K562 (cell line): ENCODE measurements around the gene PHC1. TPM values are rescaled to one million over a fixed set of nuclear protein-coding genes. Genes with fewer than 3 reads are reported as not detected.
A peak's percentile ranks its signal among the peaks of the same experiment; 100 is the strongest.

Source experiments
- ATAC-seq: fragments of 200-7000 bp; cut with Tn5 transposase; 3 replicates; pipeline ENCODE4 v1.9.1; 2020; ENCODE audit warnings: moderate library complexity
- BruUV-seq: library from RNA; stranded (reverse); fragments of 400-500 nt; replicated peaks from 2 replicates; lab custom pipeline; 2021; lab: Mats Ljungman, UMichigan
- CTCF ChIA-PET: fragments of 300-600 bp; formaldehyde crosslinking; extraction: SDS; loops from one replicate; lab custom pipeline; 2021; ENCODE audit warnings: low intra/inter-chr PET ratio; lab: Yijun Ruan, JAX
- POLR2A ChIA-PET: fragments of 300-600, 350-650 bp; sonication (Branson Sonifier 250); formaldehyde crosslinking; extraction: SDS; loops from one replicate; lab custom pipeline; 2021; ENCODE audit warnings: antibody characterized with exemption, inconsistent platforms; lab: Yijun Ruan, JAX
- DNase-seq, 4 experiments: peaks; one replicate each; pipeline versions ENCODE4 v3.0.0 to v3.0.0-alpha.2; 2011 to 2018; ENCODE audit warnings: low spot score in 3 of 4, mixed read lengths in 3 of 4; ENCODE audit errors: extremely low read depth in 1 of 4
- FAIRE-seq: peaks from 2 replicates; lab custom pipeline; 2011; peaks lifted over from hg19 to GRCh38; lab: Jason Lieb, UNC
- H2AFZ ChIP-seq: 2 replicates; pipeline ENCODE4 v1.6.0; 2011; ENCODE audit warnings: low read depth, low read length, control low read depth, inconsistent platforms
- H3K27ac ChIP-seq: fragments of 200-600 bp; 3 replicates; pipeline ENCODE4 v1.8.0; 2011; ENCODE audit warnings: low read depth, mild to moderate bottlenecking, control low read depth, inconsistent platforms, low read length, moderate library complexity, mixed read lengths; ENCODE audit errors: extremely low read depth
- H3K27me3 ChIP-seq, 2 experiments: fragments of 300-600 bp in 1 of 2; 2 replicates in 1 of 2; 3 replicates in 1 of 2; pipeline versions ENCODE4 v1.6.0 to v1.8.0; 2011; ENCODE audit warnings: inconsistent platforms in 2 of 2, low read length in 2 of 2, mild to moderate bottlenecking in 1 of 2, mixed read lengths in 1 of 2, moderate library complexity in 1 of 2; ENCODE audit not compliant: control insufficient read depth in 2 of 2, insufficient read depth in 2 of 2
- H3K36me3 ChIP-seq: fragments of 300-600 bp; 3 replicates; pipeline ENCODE4 v1.8.0; 2011; ENCODE audit warnings: mild to moderate bottlenecking, low read length, inconsistent platforms; ENCODE audit not compliant: control insufficient read depth, insufficient read depth
- H3K4me1 ChIP-seq, 2 experiments: fragments of 200-600 bp in 1 of 2; replicated peaks in 1 of 2; 2 replicates in 1 of 2; 3 replicates in 1 of 2; pipeline versions ENCODE4 v1.5.1 to v1.8.0; 2011; ENCODE audit warnings: inconsistent platforms in 2 of 2, low read length in 2 of 2, mild to moderate bottlenecking in 1 of 2, mixed read lengths in 1 of 2, moderate library complexity in 1 of 2; ENCODE audit not compliant: control insufficient read depth in 2 of 2, insufficient read depth in 2 of 2
- H3K4me2 ChIP-seq: 2 replicates; pipeline ENCODE4 v1.6.1; 2011; ENCODE audit warnings: low read length, control low read depth, inconsistent platforms, mixed read lengths; ENCODE audit not compliant: insufficient read depth
- H3K4me3 ChIP-seq: fragments of 200-600 bp; sonication (generic), shearing (Covaris generic); 2 replicates; pipeline ENCODE4 v1.5.1; 2016; ENCODE audit warnings: control low read depth, inconsistent platforms
- H3K79me2 ChIP-seq: fragments of 200-600 bp; 3 replicates; pipeline ENCODE4 v1.8.0; 2011; ENCODE audit warnings: low read length, inconsistent platforms; ENCODE audit not compliant: control insufficient read depth, insufficient read depth
- H3K9ac ChIP-seq, 2 experiments: 2 replicates each; pipeline versions ENCODE4 v1.6.0 to v1.6.1; 2011; ENCODE audit warnings: low read depth in 2 of 2, low read length in 2 of 2, control low read depth in 1 of 2, inconsistent platforms in 1 of 2, mild to moderate bottlenecking in 1 of 2, mixed read lengths in 1 of 2; ENCODE audit not compliant: insufficient read depth in 1 of 2
- H3K9me1 ChIP-seq: one replicate; pipeline ENCODE4 v1.6.0; 2011; ENCODE audit warnings: inconsistent platforms, mild to moderate bottlenecking, low read length, moderate library complexity; ENCODE audit not compliant: control insufficient read depth, insufficient read depth
- H3K9me3 ChIP-seq: replicated peaks from 2 replicates; pipeline ENCODE4 v1.5.1; 2011; ENCODE audit warnings: low read depth, low read length, inconsistent platforms; ENCODE audit not compliant: control insufficient read depth, insufficient read depth
- H4K20me1 ChIP-seq: replicated peaks from 2 replicates; pipeline ENCODE4 v1.6.1; 2011; ENCODE audit warnings: low read length, inconsistent platforms, mixed read lengths; ENCODE audit not compliant: control insufficient read depth, insufficient read depth
- CREB1 ChIP-seq, 2 experiments: sonication (generic) in 1 of 2; formaldehyde crosslinking in 1 of 2; IDR thresholded peaks; 2 replicates each; pipeline versions ENCODE4 v1.6.1 to v1.8.0; 2012 to 2022; ENCODE audit warnings: inconsistent platforms in 1 of 2, mild to moderate bottlenecking in 1 of 2, missing genetic modification reagents in 1 of 2, moderate library complexity in 1 of 2
- MEIS2 ChIP-seq: fragments of 450-650 bp; IDR thresholded peaks from 2 replicates; pipeline ENCODE4 v1.6.1; 2014; ENCODE audit warnings: mild to moderate bottlenecking; ENCODE audit not compliant: partially characterized antibody
- SOX6 ChIP-seq: fragments of 450-650 bp; IDR thresholded peaks from 2 replicates; pipeline ENCODE4 v1.6.1; 2014; ENCODE audit warnings: mild to moderate bottlenecking
- WGBS: fragments of 100-300 bp; shearing (Covaris generic); methylation state at CpG from one replicate; pipeline ENCODE4 v1.1.6; 2016; ENCODE audit warnings: low coverage, mixed read lengths; ENCODE audit not compliant: insufficient coverage; ENCODE audit errors: missing lambda C conversion rate; 5-methylcytosine and 5-hydroxymethylcytosine counted together
- in situ Hi-C: fragments of 300-500 bp; cut with MboI; formaldehyde crosslinking; loops from 4 replicates; pipeline ENCODE4 v1.15.0; 2018; ENCODE audit warnings: inconsistent platforms, mixed read lengths
- intact Hi-C: fragments of 100-400 bp; cut with micrococcal nuclease; formaldehyde crosslinking; loops from 2 replicates; pipeline ENCODE4 v1.14.2; 2022
- polyA plus RNA-seq, 8 experiments: library from polyadenylated mRNA; depleted of rRNA in 4 of 8; stranded (reverse) in 5 of 8; unstranded in 3 of 8; fragments of >200 nt; fragmentation: Nextera tagmentation in 2 of 8; fragmentation: Illumina TruSeq in 1 of 8; extraction: Ambion mirVana in 2 of 8; extraction: Trizol in 1 of 8; gene quantifications; 2 replicates each; pipeline versions ENCODE4 v1.2.1 to v1.2.3, GENCODE V29; 2011 to 2014; ENCODE audit warnings: inconsistent platforms in 1 of 8, missing spikeins in 1 of 8
- total RNA-seq, 7 experiments: library from RNA; depleted of rRNA in 6 of 7; stranded (reverse); fragments of >200 nt in 6 of 7; fragmentation: Illumina TruSeq in 2 of 7; extraction: Trizol in 2 of 7; gene quantifications; 2 replicates each; pipeline versions ENCODE4 v1.2.1 to v1.2.3, GENCODE V29; 2011 to 2021; ENCODE audit warnings: low replicate concordance in 1 of 7
- TF ChIP-seq, protein P1 (sequence below): IDR thresholded peaks from 2 replicates; pipeline ENCODE4 v1.6.1; 2011; ENCODE audit not compliant: insufficient read length; ENCODE audit errors: extremely low read depth

PHC1 gene
- total and polyA plus RNA-seq, 9 of the 15 experiments (the other 6 are each of a cell fraction or from before 2014, with no cell fraction given), result 1.9 to 13.7 (median 6.9) TPM

DNA sequence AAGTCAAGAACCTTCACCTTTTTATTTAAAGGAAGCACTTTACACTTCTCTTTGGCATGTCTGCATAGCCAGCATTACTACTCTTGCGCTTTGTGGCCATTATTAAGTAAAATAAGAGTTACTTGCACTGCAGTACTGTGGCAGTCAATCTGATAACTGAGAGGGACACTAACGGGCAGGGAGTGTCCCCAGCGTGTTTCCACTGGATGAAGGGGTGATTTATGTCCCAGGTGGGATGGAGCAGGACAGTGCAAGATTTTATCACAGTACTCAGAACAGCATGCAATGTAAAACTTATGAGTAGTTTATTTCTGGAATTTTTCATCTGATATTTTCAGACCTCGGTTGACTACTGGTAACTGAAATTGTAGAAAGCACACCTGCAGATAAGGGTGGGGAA is 43.3 kb downstream of the PHC1 start (continued):
- peak; percentile 84 for TF ChIP-seq MEIS2
- TF ChIP-seq, protein P1, sequence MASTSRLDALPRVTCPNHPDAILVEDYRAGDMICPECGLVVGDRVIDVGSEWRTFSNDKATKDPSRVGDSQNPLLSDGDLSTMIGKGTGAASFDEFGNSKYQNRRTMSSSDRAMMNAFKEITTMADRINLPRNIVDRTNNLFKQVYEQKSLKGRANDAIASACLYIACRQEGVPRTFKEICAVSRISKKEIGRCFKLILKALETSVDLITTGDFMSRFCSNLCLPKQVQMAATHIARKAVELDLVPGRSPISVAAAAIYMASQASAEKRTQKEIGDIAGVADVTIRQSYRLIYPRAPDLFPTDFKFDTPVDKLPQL, result no peak
- TF ChIP-seq, all 486 proteins: peak for 3

DNA sequence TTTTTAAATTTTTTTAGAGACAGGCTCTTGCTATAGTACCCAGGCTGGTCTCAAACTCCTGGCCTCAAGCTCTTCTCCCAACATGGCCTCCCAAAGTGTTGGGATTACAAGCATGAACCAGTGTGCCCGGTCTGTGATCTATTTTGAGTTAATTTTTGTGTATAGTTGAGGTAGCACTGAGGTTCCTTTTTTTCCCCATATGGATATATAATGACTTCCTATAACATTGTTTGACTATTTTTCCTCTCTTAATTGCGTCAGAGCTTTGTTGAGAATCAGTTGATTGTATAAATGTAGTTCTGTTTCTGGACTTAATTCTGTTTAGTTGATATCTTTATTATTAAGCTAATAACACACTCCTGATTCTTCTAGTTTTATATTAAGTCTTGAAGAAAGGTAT is 43.8 kb downstream of the PHC1 start:
- ATAC-seq (no peak), FAIRE-seq (no peak), DNase-seq (no peak)
- CTCF ChIA-PET, result no interaction called here
- in situ Hi-C loops (no loop called here), intact Hi-C loops (no loop called here)
- Histone ChIP-seq H3K9ac (no peak overlapping the region), H3K4me3 (no peak overlapping the region), H3K4me1 (peaks cover 3 to 5% of the 10 kb centered on the region in 2 experiments; a peak in 3 of 5 replicates), H3K4me2 (no peak overlapping the region), H3K27me3 (no peaks in the 10 kb centered on the region), H3K79me2 (no peaks in the 10 kb centered on the region), H3K27ac (no peak overlapping the region), H3K9me3 (no peaks in the 10 kb centered on the region), H3K9me1 (no peaks in the 10 kb centered on the region), H4K20me1 (no peaks in the 10 kb centered on the region), H3K36me3 (no peaks in the 10 kb centered on the region), H2AFZ (no peak overlapping the region)
- 47% methylated on average over 2 of the region's 2 CpGs for WGBS
- BruUV-seq, result no TSS peak
- TF ChIP-seq SOX6 (no peak), CREB1 (IDR thresholded peaks at IDR 0.05) (no peak), CREB1 (CRISPR knock-in tag; IDR thresholded peaks at IDR 0.05) (no peak)
- POLR2A ChIA-PET, result no interaction called here
